ENCODE measurements around the gene ZBTB20.

ZBTB20 gene

GRCh38 chr3:114644367-114644766 is 502.7 kb downstream of the ZBTB20 start:
- no peak for DNase-seq
- in situ Hi-C loops (cut with HindIII; ENCODE audit: low pct_ligation_motif_present, low pct_unique_long_range_greater_than_20kb, low sequenced_read_pairs), result no loop called here

- DNase-seq, result no peak
- in situ Hi-C loops (cut with HindIII; ENCODE audit: low pct_ligation_motif_present, low pct_unique_long_range_greater_than_20kb, low sequenced_read_pairs), result no loop called here
Measured at GRCh38 chr3:114642951-114643741, 503.9 kb downstream of the ZBTB20 start.

GRCh38 chr3:114640126-114640525 is 507.0 kb downstream of the ZBTB20 start:
- no peak for DNase-seq
- in situ Hi-C loops (cut with HindIII; ENCODE audit: low pct_ligation_motif_present, low pct_unique_long_range_greater_than_20kb, low sequenced_read_pairs), result no loop called here

GRCh38 chr3:114639171-114639570 is 507.9 kb downstream of the ZBTB20 start:
- DNase-seq, result no peak
- in situ Hi-C loops (cut with HindIII; ENCODE audit: low pct_ligation_motif_present, low pct_unique_long_range_greater_than_20kb, low sequenced_read_pairs), result no loop called here

- no peak for DNase-seq
- in situ Hi-C loops (cut with HindIII; ENCODE audit: low pct_ligation_motif_present, low pct_unique_long_range_greater_than_20kb, low sequenced_read_pairs), result no loop called here
Measured at GRCh38 chr3:114635878-114636277, 511.2 kb downstream of the ZBTB20 start.

GRCh38 chr3:114634635-114635034 is 512.5 kb downstream of the ZBTB20 start:
- no peak for DNase-seq
- in situ Hi-C loops (cut with HindIII; ENCODE audit: low pct_ligation_motif_present, low pct_unique_long_range_greater_than_20kb, low sequenced_read_pairs), result no loop called here

- DNase-seq, result no peak
- in situ Hi-C loops (cut with HindIII; ENCODE audit: low pct_ligation_motif_present, low pct_unique_long_range_greater_than_20kb, low sequenced_read_pairs), result no loop called here
Measured at GRCh38 chr3:114632757-114633424, 514.2 kb downstream of the ZBTB20 start.

- DNase-seq, result no peak
- in situ Hi-C loops (cut with HindIII; ENCODE audit: low pct_ligation_motif_present, low pct_unique_long_range_greater_than_20kb, low sequenced_read_pairs), result no loop called here
Measured at GRCh38 chr3:114627770-114628169, 519.3 kb downstream of the ZBTB20 start.

- DNase-seq, result no peak
- in situ Hi-C loops (cut with HindIII; ENCODE audit: low pct_ligation_motif_present, low pct_unique_long_range_greater_than_20kb, low sequenced_read_pairs), result no loop called here
Measured at GRCh38 chr3:114626751-114627150, 520.3 kb downstream of the ZBTB20 start.

- in situ Hi-C loops (cut with HindIII; ENCODE audit: low pct_ligation_motif_present, low pct_unique_long_range_greater_than_20kb, low sequenced_read_pairs), result no loop called here
- DNase-seq, result peak; percentile 94
Measured at GRCh38 chr3:114624571-114625181, 522.4 kb downstream of the ZBTB20 start.

- in situ Hi-C loops (cut with HindIII; ENCODE audit: low pct_ligation_motif_present, low pct_unique_long_range_greater_than_20kb, low sequenced_read_pairs), result no loop called here
- peak; percentile 39 for DNase-seq
Measured at GRCh38 chr3:114624047-114624445, 523.0 kb downstream of the ZBTB20 start.

- in situ Hi-C loops (cut with HindIII; ENCODE audit: low pct_ligation_motif_present, low pct_unique_long_range_greater_than_20kb, low sequenced_read_pairs), result no loop called here
- peak; percentile 25 for DNase-seq
Measured at GRCh38 chr3:114623420-114624046, 523.6 kb downstream of the ZBTB20 start.

GRCh38 chr3:114622001-114622400 is 525.1 kb downstream of the ZBTB20 start:
- peak; percentile 33 for DNase-seq
- in situ Hi-C loops (cut with HindIII; ENCODE audit: low pct_ligation_motif_present, low pct_unique_long_range_greater_than_20kb, low sequenced_read_pairs), result no loop called here

GRCh38 chr3:114619771-114620170 is 527.3 kb downstream of the ZBTB20 start:
- in situ Hi-C loops (cut with HindIII; ENCODE audit: low pct_ligation_motif_present, low pct_unique_long_range_greater_than_20kb, low sequenced_read_pairs), result no loop called here
- no peak for DNase-seq

GRCh38 chr3:114615523-114616085 is 531.5 kb downstream of the ZBTB20 start:
- in situ Hi-C loops (cut with HindIII; ENCODE audit: low pct_ligation_motif_present, low pct_unique_long_range_greater_than_20kb, low sequenced_read_pairs), result no loop called here
- DNase-seq, result no peak

- in situ Hi-C loops (cut with HindIII; ENCODE audit: low pct_ligation_motif_present, low pct_unique_long_range_greater_than_20kb, low sequenced_read_pairs), result no loop called here
- DNase-seq, result no peak
Measured at GRCh38 chr3:114609973-114610630, 537.0 kb downstream of the ZBTB20 start.

- in situ Hi-C loops (cut with HindIII; ENCODE audit: low pct_ligation_motif_present, low pct_unique_long_range_greater_than_20kb, low sequenced_read_pairs), result no loop called here
- DNase-seq, result peak; percentile 82
Measured at GRCh38 chr3:114608293-114608692, 538.8 kb downstream of the ZBTB20 start.

- in situ Hi-C loops (cut with HindIII; ENCODE audit: low pct_ligation_motif_present, low pct_unique_long_range_greater_than_20kb, low sequenced_read_pairs), result no loop called here
- DNase-seq, result no peak
Measured at GRCh38 chr3:114606336-114606735, 540.8 kb downstream of the ZBTB20 start.

Measured in ACHN (cell line).